Activated B cell treated with CpG ODN at 0.5 μM for 24 hours (primary cell): Measurements from ENCODE around the gene PICALM. TPM values are rescaled to one million over a fixed set of nuclear protein-coding genes. Genes with fewer than 3 reads are reported as not detected.

Experiments used
- ATAC-seq: fragments of 200-7000 bp; cut with Tn5 transposase; one replicate; pipeline ENCODE4 v1.10.0; 2021; ENCODE audit warnings: low read depth, mild to moderate bottlenecking, moderate library complexity
- CTCF ChIA-PET: fragments of 350-600 bp; sonication (Branson Sonifier 250); formaldehyde crosslinking; loops from one replicate; lab custom pipeline; 2021; ENCODE audit warnings: antibody characterized with exemption; lab: Charles Lee
- POLR2A ChIA-PET: fragments of 350-600 bp; sonication (Branson Sonifier 250); formaldehyde crosslinking; loops from one replicate; lab custom pipeline; 2021; ENCODE audit warnings: antibody characterized with exemption; lab: Charles Lee
- DNase-seq: peaks from one replicate; pipeline ENCODE4 v3.0.0; 2022
- H3K27ac Mint-ChIP-seq: one replicate; pipeline ENCODE4 v1.8.0; 2020; ENCODE audit warnings: mixed read lengths
- H3K27me3 Mint-ChIP-seq: one replicate; pipeline ENCODE4 v1.8.0; 2021; ENCODE audit warnings: mixed read lengths
- H3K36me3 Mint-ChIP-seq: one replicate; pipeline ENCODE4 v1.8.0; 2021; ENCODE audit warnings: low read depth, mixed read lengths
- H3K4me1 Mint-ChIP-seq: one replicate; pipeline ENCODE4 v1.8.0; 2021; ENCODE audit warnings: mixed read lengths
- H3K4me3 Mint-ChIP-seq: one replicate; pipeline ENCODE4 v1.8.0; 2020; ENCODE audit warnings: mild to moderate bottlenecking, mixed read lengths
- H3K9me3 Mint-ChIP-seq: one replicate; pipeline ENCODE4 v1.8.0; 2020; ENCODE audit warnings: mixed read lengths
- intact Hi-C: fragments of 100-400 bp; cut with micrococcal nuclease; formaldehyde crosslinking; loops from one replicate; pipeline ENCODE4 v1.15.1; 2024
- total RNA-seq: library from RNA; stranded (reverse); gene quantifications from 2 replicates; pipeline ENCODE4 v1.2.3, GENCODE V29; 2022
- TF ChIP-seq, protein P1 (sequence below): fragments of 200-600 bp; IDR thresholded peaks from one replicate; pipeline ENCODE4 v1.8.0; 2022; ENCODE audit warnings: antibody characterized with exemption, mild to moderate bottlenecking

Gene PICALM
- total RNA-seq, 1 donor from 2014 or later, result 139 TPM

DNA sequence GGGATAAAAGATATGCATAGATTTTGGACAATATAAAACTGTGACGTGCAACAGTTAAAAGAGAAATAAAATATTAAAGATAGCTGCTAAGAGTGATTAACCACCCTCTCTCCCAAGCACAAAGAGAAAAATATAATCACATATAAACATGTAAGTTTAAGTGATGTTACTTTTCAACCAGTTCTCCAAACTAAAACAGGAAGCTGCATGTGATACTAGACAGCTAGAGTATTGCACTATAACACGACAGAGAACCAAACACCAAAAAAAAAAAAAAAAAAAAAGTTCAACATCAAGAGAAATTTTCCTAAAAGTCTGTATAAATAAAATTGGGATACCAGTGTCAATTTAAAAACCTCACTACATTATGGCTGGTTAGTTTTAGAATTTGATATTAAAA, 79.1 kb downstream of the PICALM start:
- TF ChIP-seq, protein P1, sequence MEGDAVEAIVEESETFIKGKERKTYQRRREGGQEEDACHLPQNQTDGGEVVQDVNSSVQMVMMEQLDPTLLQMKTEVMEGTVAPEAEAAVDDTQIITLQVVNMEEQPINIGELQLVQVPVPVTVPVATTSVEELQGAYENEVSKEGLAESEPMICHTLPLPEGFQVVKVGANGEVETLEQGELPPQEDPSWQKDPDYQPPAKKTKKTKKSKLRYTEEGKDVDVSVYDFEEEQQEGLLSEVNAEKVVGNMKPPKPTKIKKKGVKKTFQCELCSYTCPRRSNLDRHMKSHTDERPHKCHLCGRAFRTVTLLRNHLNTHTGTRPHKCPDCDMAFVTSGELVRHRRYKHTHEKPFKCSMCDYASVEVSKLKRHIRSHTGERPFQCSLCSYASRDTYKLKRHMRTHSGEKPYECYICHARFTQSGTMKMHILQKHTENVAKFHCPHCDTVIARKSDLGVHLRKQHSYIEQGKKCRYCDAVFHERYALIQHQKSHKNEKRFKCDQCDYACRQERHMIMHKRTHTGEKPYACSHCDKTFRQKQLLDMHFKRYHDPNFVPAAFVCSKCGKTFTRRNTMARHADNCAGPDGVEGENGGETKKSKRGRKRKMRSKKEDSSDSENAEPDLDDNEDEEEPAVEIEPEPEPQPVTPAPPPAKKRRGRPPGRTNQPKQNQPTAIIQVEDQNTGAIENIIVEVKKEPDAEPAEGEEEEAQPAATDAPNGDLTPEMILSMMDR, result no peak
- H3K4me3 Mint-ChIP-seq, result no peak overlapping the region

DNA sequence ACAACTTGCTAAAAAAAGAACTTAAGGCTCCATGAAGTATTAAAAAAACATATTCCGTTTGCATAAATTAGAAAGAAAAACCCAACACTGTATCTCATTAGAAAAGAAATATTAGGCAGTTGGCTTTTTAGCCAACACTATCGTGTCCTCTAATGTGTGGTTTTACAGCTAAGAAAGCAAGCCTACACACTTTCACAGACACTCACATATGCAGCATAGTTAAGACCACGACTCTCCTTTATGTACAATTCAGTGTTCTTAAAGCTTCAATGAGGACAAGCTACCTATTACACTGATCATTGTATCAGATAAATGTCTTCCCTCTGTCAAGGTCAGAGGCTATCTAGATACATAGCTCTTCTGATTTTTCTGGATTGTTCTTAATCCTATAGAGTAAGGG, 80.1 kb downstream of the PICALM start:
- no peaks in the 10 kb centered on the region for H3K9me3 Mint-ChIP-seq
- peaks cover 4% of the 10 kb centered on the region for H3K4me1 Mint-ChIP-seq
- peaks cover 81% of the 10 kb centered on the region for H3K36me3 Mint-ChIP-seq
- no peak for DNase-seq
- ChIA-PET POLR2A (no interaction called here), CTCF (interaction anchor here (0.9 kb wide), 1 partner anchor 134 kb away, joined by 3 read pairs; the partner anchor contains the start of gene CCDC83)
- no peak overlapping the region for H3K27ac Mint-ChIP-seq
- TF ChIP-seq, protein P1, result no peak
- H3K4me3 Mint-ChIP-seq, result no peak overlapping the region
- ATAC-seq, result no peak
- H3K27me3 Mint-ChIP-seq, result no peaks in the 10 kb centered on the region
- intact Hi-C loops, result loop anchor here (5.0 kb wide), 1 partner anchor 34 kb away; no protein-coding TSS in a partner anchor

More for the DNA sequence above, 79.1 kb downstream of the PICALM start:
- Mint-ChIP-seq H3K9me3 (no peaks in the 10 kb centered on the region), H3K36me3 (peaks cover 80% of the 10 kb centered on the region), H3K27me3 (no peaks in the 10 kb centered on the region), H3K4me1 (peaks cover 4% of the 10 kb centered on the region), H3K27ac (no peak overlapping the region)
- DNase-seq (no peak), ATAC-seq (no peak)
- ChIA-PET CTCF (no interaction called here), POLR2A (interaction anchor here (0.7 kb wide), 1 partner anchor 215 kb away, joined by 3 read pairs; no protein-coding TSS in a partner anchor)
- intact Hi-C loops, result loop anchor here (2.0 to 5.0 kb wide), 2 partner anchors 17 to 33 kb away; no protein-coding TSS in a partner anchor

- intact Hi-C loops, result no loop called here
- Mint-ChIP-seq H3K9me3 (no peaks in the 10 kb centered on the region), H3K36me3 (peaks cover 72% of the 10 kb centered on the region), H3K4me3 (no peak overlapping the region), H3K27me3 (no peaks in the 10 kb centered on the region), H3K4me1 (no peaks in the 10 kb centered on the region), H3K27ac (no peak overlapping the region)
- DNase-seq, result no peak
- POLR2A ChIA-PET, result no interaction called here
- CTCF ChIA-PET, result no interaction called here
- no peak for ATAC-seq
- TF ChIP-seq, protein P1, result no peak
Observed at GRCh38 chr11:85977751-85978160, 91.1 kb downstream of the PICALM start.

DNA sequence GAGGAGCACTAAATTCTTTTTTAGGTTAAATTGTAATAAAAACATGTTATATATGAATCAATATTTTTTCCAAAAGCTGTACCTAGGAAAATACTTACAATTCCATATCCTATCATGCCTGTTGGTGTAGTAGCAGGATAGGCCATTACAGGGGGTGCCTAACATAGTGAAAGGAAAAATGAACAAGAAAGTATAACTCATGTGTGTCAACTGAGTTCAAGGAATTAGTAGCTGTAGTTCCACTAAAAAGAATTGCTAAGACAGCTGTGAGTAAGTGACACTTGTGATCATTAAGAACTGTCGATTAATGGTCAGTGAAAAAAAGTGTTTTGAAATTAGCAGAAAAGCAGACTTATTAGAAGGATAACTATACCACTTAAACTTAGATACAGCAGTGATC, 92.4 kb downstream of the PICALM start:
- intact Hi-C loops, result no loop called here
- peaks cover 69% of the 10 kb centered on the region for H3K36me3 Mint-ChIP-seq
- H3K4me3 Mint-ChIP-seq, result no peak overlapping the region
- POLR2A ChIA-PET, result no interaction called here
- H3K9me3 Mint-ChIP-seq, result no peaks in the 10 kb centered on the region
- no peak overlapping the region for H3K27ac Mint-ChIP-seq
- TF ChIP-seq, protein P1, result no peak
- no peaks in the 10 kb centered on the region for H3K4me1 Mint-ChIP-seq
- no peaks in the 10 kb centered on the region for H3K27me3 Mint-ChIP-seq
- no peak for DNase-seq
- CTCF ChIA-PET, result no interaction called here
- no peak for ATAC-seq

DNA sequence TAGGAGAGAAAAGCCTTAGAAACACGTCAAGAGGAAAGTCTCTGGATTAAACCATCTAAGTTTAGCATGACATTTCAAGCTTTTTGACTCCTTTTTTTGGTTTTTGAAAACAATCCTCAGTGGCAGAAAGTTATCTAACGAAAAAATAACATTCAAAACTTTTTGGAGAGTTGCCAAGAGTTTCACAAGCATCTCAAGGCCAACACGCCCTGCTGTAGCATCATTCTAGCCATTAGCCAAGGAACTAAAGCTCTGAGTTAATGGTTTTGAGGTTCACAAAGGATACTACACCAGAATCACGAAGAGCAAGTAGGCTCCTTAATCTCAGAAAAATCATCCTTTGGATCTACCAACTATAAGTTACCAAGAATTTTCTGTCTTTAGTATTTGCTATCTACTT, 94.8 kb downstream of the PICALM start:
- TF ChIP-seq, protein P1, result no peak
- intact Hi-C loops, result no loop called here
- DNase-seq (no peak), ATAC-seq (no peak)
- ChIA-PET POLR2A (no interaction called here), CTCF (no interaction called here)
- Mint-ChIP-seq H3K27ac (no peak overlapping the region), H3K27me3 (no peaks in the 10 kb centered on the region), H3K4me3 (no peak overlapping the region), H3K4me1 (no peaks in the 10 kb centered on the region), H3K36me3 (peaks cover 78% of the 10 kb centered on the region), H3K9me3 (no peaks in the 10 kb centered on the region)
